Coronary artery (tissue), 2 donors: ENCODE measurements around the gene TMIE.

Experiments
- DNase-seq: peaks from one replicate; pipeline ENCODE4 v3.0.0-alpha.2; 2017; ENCODE audit warnings: low spot score
- H3K27ac ChIP-seq, 2 donors: fragments of 200-600 bp; sonication (generic); one replicate each; pipeline ENCODE4 v1.5.1; 2016 to 2019
- H3K4me3 ChIP-seq: fragments of 200-600 bp; sonication (generic); 2 replicates; pipeline ENCODE4 v1.5.1; 2016; ENCODE audit warnings: mild to moderate bottlenecking, moderate library complexity
- CTCF ChIP-seq: fragments of 200-600 bp; sonication (generic); IDR thresholded peaks from one replicate; pipeline ENCODE4 v1.5.1; 2019; ENCODE audit warnings: antibody characterized with exemption

TMIE gene

DNA sequence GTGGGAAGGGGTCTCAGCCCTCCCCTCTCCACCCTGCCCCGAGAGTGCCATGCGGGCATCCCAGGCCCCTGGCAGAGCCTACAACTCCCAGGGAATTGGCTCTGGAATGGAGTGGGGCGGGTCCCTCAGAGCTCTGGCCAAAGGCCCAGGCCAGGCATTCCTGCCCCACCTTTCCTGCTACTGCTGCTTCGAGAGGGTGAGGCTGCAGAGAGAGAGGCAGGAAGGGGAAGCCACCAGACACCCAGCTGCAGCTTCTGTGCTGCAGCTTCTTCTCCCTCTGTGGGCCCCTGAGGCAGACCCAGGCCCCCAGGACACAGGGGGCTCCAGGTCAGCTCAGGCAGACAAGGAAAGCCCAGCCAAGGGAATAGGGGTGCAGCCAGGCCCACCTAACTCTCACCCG lies 10.4 kb upstream of the TMIE start:
- no peak overlapping the region for H3K27ac ChIP-seq
- DNase-seq: no peak
- no peak for TF ChIP-seq CTCF
- H3K4me3 ChIP-seq: no peak overlapping the region

- no peak for TF ChIP-seq CTCF
- Histone ChIP-seq H3K27ac (peak overlapping the region; percentile 89 to 95), H3K4me3 (peak overlapping the region; percentile 85)
- no peak for DNase-seq
Observed at GRCh38 chr3:46692566-46692990, 8.6 kb upstream of the TMIE start.

DNA sequence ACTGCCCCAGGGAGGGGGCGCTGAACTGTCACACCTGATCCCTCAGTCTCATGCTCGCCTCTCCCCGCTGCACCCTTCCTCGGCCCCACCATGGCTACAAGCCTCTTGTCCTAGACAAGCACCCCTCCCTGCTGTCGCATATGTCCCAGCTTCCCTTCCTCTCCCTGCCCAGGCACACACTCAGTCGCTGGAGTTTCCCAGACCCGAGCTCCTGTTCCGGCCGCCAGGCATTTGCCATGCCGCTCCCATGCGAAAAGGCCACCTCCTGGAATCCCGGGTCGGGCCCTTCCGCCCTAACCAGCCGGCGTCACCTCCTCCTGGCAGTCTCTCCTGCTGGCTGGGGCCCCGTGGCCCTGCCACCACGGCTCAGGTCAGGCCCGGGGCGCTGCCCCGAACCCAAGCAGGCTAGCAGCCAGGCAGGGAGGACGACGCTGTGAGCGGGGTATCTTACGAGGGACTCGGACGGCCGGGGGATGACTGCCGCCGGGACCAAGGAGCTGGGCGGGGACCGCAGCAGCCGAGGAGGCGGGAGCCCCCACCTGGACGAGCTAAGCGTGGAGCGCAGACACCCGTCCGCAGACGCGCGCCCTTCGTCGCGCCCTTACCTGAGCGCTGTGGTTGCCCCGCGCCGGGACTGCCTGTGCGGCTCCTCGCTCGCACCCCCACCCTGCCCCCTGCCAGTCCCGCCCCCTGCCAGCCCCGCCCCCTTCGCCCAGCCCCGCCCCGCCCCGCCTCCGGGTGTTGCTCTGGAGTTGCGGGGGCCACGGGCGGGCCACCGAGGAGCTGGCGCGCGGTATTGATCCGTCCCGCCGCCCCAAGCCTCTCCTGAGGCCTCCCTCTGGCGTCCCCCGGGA lies 7.9 kb upstream of the TMIE start, which contains the start of gene ALS2CL:
Gene ALS2CL (minus strand): TSS at position 642 of the 854 bp plus-strand sequence. CDS start 4,239 bp downstream, outside the sequence.
- Histone ChIP-seq H3K4me3 (peak within 1 kb of the TSS; percentile 85), H3K27ac (peak within 1 kb of the TSS; percentile 89 to 95)
- peak; percentile 89 for DNase-seq

GRCh38 chr3:46693892-46694226 lies 7.3 kb upstream of the TMIE start:
- peak; percentile 81 for DNase-seq
- Histone ChIP-seq H3K4me3 (peak overlapping the region; percentile 85), H3K27ac (peak overlapping the region; percentile 89 to 95)
- no peak for TF ChIP-seq CTCF

More for the DNA sequence above, 7.9 kb upstream of the TMIE start, which contains the start of gene ALS2CL:
- TF ChIP-seq CTCF: no peak

DNA sequence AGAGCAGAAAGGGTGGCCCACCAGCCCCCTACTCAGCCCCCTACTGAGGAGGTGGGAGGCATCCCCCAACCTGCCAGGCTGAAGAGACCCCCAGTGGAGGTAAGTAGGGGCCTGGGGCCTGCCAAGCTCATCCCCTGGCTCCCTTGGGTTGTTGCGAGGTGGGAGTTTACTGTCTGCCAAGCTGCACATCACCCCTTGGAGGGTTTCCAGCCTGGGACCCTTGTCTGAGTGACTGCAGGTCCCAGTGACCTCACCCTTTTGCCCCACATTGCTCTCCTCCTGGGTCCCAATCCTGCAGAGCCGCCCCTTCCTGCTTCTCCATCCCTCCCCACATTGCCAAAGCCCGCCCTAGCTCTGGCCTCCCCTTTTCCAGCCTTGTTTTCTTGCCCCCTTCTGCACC lies 6.7 kb upstream of the TMIE start:
- Histone ChIP-seq H3K27ac (peak overlapping the region; percentile 89 to 95), H3K4me3 (peak overlapping the region; percentile 85)
- TF ChIP-seq CTCF: no peak
- no peak for DNase-seq

DNA sequence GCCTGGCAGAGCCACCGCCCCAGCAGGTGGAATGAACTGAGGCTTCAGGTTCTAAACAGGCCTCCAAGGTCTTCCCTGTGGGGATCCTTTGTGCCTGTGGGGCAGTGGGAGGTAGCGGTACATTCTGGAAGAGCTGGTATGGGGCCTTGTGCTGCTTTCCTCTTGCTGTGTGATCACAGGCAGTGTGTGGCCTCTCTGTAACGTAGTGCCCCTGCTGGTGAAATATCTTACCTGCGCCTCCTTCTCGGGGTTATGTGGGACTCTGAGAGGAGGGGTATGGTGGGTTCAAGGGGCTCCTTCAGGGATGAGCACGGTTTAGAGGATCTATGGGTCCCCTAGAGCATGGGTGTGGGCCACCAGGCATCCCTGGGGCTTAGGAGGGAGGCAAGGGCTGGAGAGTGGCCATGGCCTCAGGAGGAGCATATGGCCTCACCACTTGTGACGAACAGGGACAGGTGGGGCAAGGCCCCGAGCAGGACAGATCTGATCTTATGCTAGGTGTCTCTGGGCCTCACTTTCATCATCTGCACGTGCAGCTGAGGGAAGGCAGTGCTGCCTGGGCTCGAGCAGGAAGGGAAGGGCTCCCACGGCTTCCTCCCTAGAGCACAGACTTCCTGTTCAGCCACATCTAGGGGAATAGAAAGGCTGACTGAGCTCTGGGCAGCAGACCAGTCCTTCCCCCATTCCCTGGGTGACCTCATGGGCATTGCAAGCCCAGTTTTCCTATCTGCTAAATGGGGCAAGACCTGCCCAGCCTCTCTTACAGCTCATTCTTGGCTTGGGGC lies 5.8 kb upstream of the TMIE start:
- no peak for DNase-seq
- Histone ChIP-seq H3K27ac (peak overlapping the region; percentile 89 to 95), H3K4me3 (no peak overlapping the region)
- TF ChIP-seq CTCF: no peak
